Vagina (tissue), 2 donors: ENCODE measurements around the gene NAV1. TPM values are rescaled to one million over a fixed set of nuclear protein-coding genes. Genes with fewer than 3 reads are reported as not detected.

Source experiments
- DNase-seq, 2 donors: peaks; one replicate each; pipeline ENCODE4 v3.0.0-alpha.2; 2017; ENCODE audit errors: extremely low spot score in 2 of 2
- H3K27ac ChIP-seq: fragments of 200-600 bp; sonication (generic); one replicate; pipeline ENCODE4 v1.5.1; 2019
- H3K27me3 ChIP-seq: fragments of 200-600 bp; sonication (generic); one replicate; pipeline ENCODE4 v1.5.1; 2019
- H3K36me3 ChIP-seq, 2 donors: fragments of 200-600 bp; sonication (generic); one replicate each; pipeline ENCODE4 v1.5.1; 2017 to 2019
- H3K4me1 ChIP-seq: fragments of 200-600 bp; sonication (generic); one replicate; pipeline ENCODE4 v1.5.1; 2019
- H3K4me3 ChIP-seq, 2 donors: fragments of 200-600 bp; sonication (generic); 1 replicate in 1 of 2; 2 replicates in 1 of 2; pipeline ENCODE4 v1.5.1; 2016 to 2019
- H3K9me3 ChIP-seq: fragments of 200-600 bp; sonication (generic); one replicate; pipeline ENCODE4 v1.5.1; 2019
- CTCF ChIP-seq, 3 experiments: fragments of 450-650 bp in 2 of 3; fragments of 200-600 bp in 1 of 3; sonication (generic) in 1 of 3; IDR thresholded peaks; one replicate each; pipeline ENCODE4 v1.5.1; 2017 to 2019; ENCODE audit warnings: antibody characterized with exemption in 3 of 3, mild to moderate bottlenecking in 2 of 3, moderate library complexity in 2 of 3
- POLR2A ChIP-seq, 2 donors: fragments of 450-650 bp; IDR thresholded peaks; one replicate each; pipeline ENCODE4 v1.6.1; 2017; ENCODE audit warnings: antibody characterized with exemption in 2 of 2, mild to moderate bottlenecking in 2 of 2, moderate library complexity in 2 of 2
- POLR2AphosphoS5 ChIP-seq, 2 donors: sonication (generic); formaldehyde crosslinking; IDR thresholded peaks; one replicate each; pipeline ENCODE4 v1.9.0; 2017; ENCODE audit warnings: antibody characterized with exemption in 2 of 2, mild to moderate bottlenecking in 2 of 2, low read depth in 1 of 2; ENCODE audit not compliant: insufficient read depth in 1 of 2
- intact Hi-C: fragments of 100-400 bp; cut with DNase I; formaldehyde crosslinking; loops from one replicate; pipeline ENCODE4 v1.15.1; 2023
- total RNA-seq: library from RNA; depleted of rRNA; stranded (reverse); fragments of >200 nt; gene quantifications from one replicate; pipeline ENCODE4 v1.2.3, GENCODE V29; 2016

NAV1 gene
- total RNA-seq, 1 donor from 2014 or later: 45.9 TPM

GRCh38 chr1:201565024-201565730 is 26.2 kb downstream of the NAV1 start:
- no peak for DNase-seq
- TF ChIP-seq CTCF (IDR thresholded peaks at IDR 0.05): no peak
- no peak for TF ChIP-seq POLR2AphosphoS5 (IDR thresholded peaks at IDR 0.05; ENCODE audit: insufficient read depth in 1 of 2, low read depth in 1 of 2)
- TF ChIP-seq POLR2A (IDR thresholded peaks at IDR 0.05): no peak
- H3K9me3 ChIP-seq: no peaks in the 10 kb centered on the region
- no peaks in the 10 kb centered on the region for H3K36me3 ChIP-seq
- no peak overlapping the region for H3K4me3 ChIP-seq
- no peaks in the 10 kb centered on the region for H3K27me3 ChIP-seq
- no peak overlapping the region for H3K27ac ChIP-seq
- intact Hi-C loops: loop anchor here (5.0 kb wide), 1 partner anchor 517 kb away; no protein-coding TSS in a partner anchor
- H3K4me1 ChIP-seq: peaks cover 37% of the 10 kb centered on the region

GRCh38 chr1:201565771-201566528 is 27.0 kb downstream of the NAV1 start:
- intact Hi-C loops: loop anchor here (5.0 kb wide), 1 partner anchor 516 kb away; no protein-coding TSS in a partner anchor
- no peak for TF ChIP-seq POLR2A (IDR thresholded peaks at IDR 0.05)
- peaks cover 29% of the 10 kb centered on the region for H3K4me1 ChIP-seq

DNA sequence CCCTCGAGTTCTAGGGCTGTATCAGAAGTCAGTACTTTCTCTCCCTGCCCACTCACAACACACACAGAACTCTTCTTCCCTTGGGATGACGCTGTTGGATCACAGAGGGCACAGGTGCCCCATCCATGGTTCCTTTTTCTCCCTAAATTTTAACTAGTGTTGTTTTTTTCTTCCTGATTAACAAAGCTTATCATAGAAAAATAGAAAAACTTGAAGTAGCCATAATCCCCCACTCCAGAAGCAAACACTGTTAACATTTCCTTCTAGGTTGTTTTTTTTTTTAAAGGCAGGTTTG is 27.5 kb downstream of the NAV1 start:
- no peak for TF ChIP-seq POLR2AphosphoS5 (IDR thresholded peaks at IDR 0.05; ENCODE audit: insufficient read depth in 1 of 2, low read depth in 1 of 2)
- no peak for TF ChIP-seq POLR2A (IDR thresholded peaks at IDR 0.05)
- TF ChIP-seq CTCF (IDR thresholded peaks at IDR 0.05): no peak
- no peak overlapping the region for H3K27ac ChIP-seq

More at GRCh38 chr1:201565771-201566528, 27.0 kb downstream of the NAV1 start:
- Histone ChIP-seq H3K27me3 (no peaks in the 10 kb centered on the region), H3K36me3 (no peaks in the 10 kb centered on the region), H3K27ac (no peak overlapping the region), H3K4me3 (no peak overlapping the region), H3K9me3 (no peaks in the 10 kb centered on the region)
- DNase-seq: no peak

GRCh38 chr1:201566933-201567801 is 28.2 kb downstream of the NAV1 start:
- Histone ChIP-seq H3K9me3 (no peaks in the 10 kb centered on the region), H3K27me3 (no peaks in the 10 kb centered on the region), H3K4me1 (peaks cover 19% of the 10 kb centered on the region), H3K4me3 (no peak overlapping the region), H3K36me3 (no peaks in the 10 kb centered on the region), H3K27ac (no peak overlapping the region)
- intact Hi-C loops: loop anchor here (5.0 kb wide), 1 partner anchor 515 kb away; no protein-coding TSS in a partner anchor
- TF ChIP-seq POLR2A (IDR thresholded peaks at IDR 0.05) (no peak), POLR2AphosphoS5 (IDR thresholded peaks at IDR 0.05; ENCODE audit: insufficient read depth in 1 of 2, low read depth in 1 of 2) (no peak), CTCF (IDR thresholded peaks at IDR 0.05) (no peak)
- DNase-seq: no peak

More for the DNA sequence above, 27.5 kb downstream of the NAV1 start:
- Histone ChIP-seq H3K9me3 (no peaks in the 10 kb centered on the region), H3K27me3 (no peaks in the 10 kb centered on the region), H3K4me1 (peaks cover 25% of the 10 kb centered on the region), H3K4me3 (no peak overlapping the region), H3K36me3 (no peaks in the 10 kb centered on the region)
- intact Hi-C loops: loop anchor here (5.0 kb wide), 1 partner anchor 516 kb away; no protein-coding TSS in a partner anchor
- no peak for DNase-seq

DNA sequence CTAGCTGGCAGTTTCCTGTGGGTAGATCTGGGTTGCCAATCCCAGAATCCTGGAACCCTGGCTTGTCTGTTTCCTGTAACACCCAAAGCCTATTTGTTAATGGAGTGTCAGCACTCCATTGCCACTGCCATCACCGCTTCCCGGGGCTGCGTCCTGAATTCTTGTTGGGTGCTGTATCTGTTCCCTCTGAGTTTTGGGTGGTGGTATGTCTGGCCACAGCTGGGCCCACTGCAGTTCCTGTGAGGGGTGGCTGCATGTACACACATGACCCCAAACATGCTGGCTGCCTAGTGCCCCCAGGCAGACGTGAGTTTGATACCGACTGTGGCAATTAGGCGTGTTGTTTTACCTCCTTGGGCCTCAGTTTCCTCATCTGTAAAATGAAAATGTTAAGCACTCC is 29.3 kb downstream of the NAV1 start:
- Histone ChIP-seq H3K27ac (no peak overlapping the region), H3K36me3 (no peaks in the 10 kb centered on the region), H3K4me3 (no peak overlapping the region), H3K4me1 (peaks cover 8% of the 10 kb centered on the region), H3K27me3 (no peaks in the 10 kb centered on the region), H3K9me3 (no peaks in the 10 kb centered on the region)
- TF ChIP-seq CTCF (IDR thresholded peaks at IDR 0.05) (no peak), POLR2AphosphoS5 (IDR thresholded peaks at IDR 0.05; ENCODE audit: insufficient read depth in 1 of 2, low read depth in 1 of 2) (no peak), POLR2A (IDR thresholded peaks at IDR 0.05) (no peak)
- intact Hi-C loops: loop anchor here (5.0 kb wide), 1 partner anchor 514 kb away; no protein-coding TSS in a partner anchor
- DNase-seq: no peak
